GM12873 (cell line): ENCODE results near the gene MSI2.

ENCODE experiments used
- TF ChIP-seq, protein P1 (sequence below): IDR thresholded peaks from 2 replicates; pipeline ENCODE4 v1.5.1; 2012; ENCODE audit warnings: low read depth, mild to moderate bottlenecking, moderate library complexity, low read length, control low read depth; ENCODE audit not compliant: insufficient read depth; ENCODE audit errors: missing control alignments

MSI2 gene

DNA sequence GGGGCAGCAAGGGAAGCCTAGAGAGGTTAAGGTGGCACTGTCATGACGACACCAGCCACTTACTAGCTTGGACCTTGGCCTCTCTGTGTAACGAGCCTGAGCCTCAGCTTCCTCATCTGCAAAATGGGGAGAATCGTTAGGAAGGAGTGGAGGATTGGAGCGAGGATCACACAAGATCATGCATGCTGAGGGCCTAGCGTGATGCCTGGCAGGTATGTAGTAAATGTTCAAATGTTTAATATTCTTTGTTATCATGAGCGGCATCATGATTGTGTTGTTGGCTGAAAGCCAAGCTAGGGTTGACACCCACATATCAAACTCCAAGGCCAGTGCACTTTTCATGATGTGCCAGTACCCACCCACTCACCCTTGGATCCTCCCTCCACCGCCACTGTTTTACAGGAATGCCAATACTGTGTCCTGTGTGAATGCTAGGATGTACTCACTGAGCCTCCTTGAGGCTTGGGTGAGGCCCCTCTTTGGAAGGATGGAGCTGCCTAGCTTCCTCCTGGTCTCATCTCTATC, 192.5 kb downstream of the MSI2 start:
- TF ChIP-seq, protein P1, sequence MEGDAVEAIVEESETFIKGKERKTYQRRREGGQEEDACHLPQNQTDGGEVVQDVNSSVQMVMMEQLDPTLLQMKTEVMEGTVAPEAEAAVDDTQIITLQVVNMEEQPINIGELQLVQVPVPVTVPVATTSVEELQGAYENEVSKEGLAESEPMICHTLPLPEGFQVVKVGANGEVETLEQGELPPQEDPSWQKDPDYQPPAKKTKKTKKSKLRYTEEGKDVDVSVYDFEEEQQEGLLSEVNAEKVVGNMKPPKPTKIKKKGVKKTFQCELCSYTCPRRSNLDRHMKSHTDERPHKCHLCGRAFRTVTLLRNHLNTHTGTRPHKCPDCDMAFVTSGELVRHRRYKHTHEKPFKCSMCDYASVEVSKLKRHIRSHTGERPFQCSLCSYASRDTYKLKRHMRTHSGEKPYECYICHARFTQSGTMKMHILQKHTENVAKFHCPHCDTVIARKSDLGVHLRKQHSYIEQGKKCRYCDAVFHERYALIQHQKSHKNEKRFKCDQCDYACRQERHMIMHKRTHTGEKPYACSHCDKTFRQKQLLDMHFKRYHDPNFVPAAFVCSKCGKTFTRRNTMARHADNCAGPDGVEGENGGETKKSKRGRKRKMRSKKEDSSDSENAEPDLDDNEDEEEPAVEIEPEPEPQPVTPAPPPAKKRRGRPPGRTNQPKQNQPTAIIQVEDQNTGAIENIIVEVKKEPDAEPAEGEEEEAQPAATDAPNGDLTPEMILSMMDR: no peak

DNA sequence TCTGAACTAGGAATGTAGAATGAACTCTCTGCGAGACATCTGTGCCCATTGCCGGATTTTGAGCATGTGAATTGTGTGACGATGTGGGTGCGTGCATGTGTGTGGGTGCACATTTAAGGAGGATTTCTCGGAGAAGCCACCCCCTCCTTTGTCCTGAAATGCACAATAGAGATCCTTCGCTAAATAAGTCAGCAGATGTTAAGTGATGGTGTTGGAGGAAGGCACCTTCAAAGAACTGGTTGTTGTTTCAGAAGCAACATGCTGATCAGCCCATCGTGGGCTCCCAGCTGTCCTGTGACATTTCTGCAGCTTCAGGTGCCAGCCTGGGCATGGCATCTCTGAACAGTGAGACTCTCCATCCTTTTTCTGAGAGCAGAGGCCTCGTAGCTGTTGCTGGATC, 194.9 kb downstream of the MSI2 start:
- TF ChIP-seq, protein P1: no peak

- TF ChIP-seq, protein P1: no peak
These were observed 195.3 kb downstream of the MSI2 start for GRCh38 chr17:57451643-57452042.

- TF ChIP-seq, protein P1: no peak
These were observed 197.6 kb downstream of the MSI2 start for GRCh38 chr17:57453841-57454425.

DNA sequence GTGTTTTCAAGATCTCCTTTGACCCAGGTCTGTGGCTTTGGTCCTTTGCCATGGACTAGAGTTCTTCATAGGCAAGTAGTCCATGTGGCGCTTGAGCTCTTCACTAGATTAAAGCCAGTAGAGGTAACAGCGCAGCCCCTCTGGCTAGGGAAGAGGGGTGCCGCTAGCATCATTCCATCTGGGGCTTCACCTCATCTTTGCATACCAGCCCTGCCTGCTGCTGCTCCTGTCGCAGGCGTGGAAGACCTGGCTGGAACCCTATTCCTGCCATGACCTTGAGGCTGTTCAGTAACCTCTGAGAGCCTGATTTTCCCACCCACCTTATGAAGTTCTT, 198.4 kb downstream of the MSI2 start:
- TF ChIP-seq, protein P1: no peak

DNA sequence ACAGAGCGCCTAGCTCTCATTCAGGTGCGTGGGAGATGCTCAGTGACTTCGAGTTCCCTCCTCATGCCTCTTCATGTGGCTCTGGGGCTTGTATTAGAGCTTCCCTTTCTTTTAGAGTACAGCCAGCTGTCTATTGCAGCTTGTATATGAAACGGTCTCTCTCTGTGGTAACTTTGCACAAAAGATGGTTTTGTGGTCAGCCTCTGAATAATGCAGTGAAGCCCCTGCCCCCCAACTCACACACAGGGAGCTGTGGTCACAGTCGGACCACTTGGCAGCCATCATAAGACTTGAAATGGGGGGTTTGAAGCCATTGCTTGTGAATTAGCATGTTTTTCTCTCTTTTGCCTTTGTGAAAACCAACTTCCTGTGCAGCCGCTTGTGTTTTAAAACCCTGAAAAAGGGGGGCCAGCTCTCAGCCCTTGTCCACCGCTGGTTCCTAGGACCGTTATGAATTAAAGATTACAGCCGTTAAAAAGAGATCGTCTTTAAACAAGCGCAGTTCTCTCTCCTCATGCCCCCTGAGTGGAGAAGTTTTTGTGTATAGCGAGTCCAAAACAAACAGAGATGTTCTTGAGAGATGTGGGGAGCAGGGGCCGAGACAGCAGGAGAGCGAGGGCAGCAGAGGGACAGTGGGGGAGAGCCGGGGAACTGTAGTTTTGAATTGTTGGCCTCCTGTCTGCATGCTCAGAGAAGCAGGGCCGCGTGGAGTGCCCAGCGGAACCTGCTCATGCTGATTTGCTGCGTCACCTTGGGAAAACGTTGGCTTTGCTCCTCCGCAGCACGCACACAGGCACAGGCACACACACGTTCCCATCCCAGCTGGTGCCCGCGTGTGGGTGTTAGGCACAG, 199.0 kb downstream of the MSI2 start:
- TF ChIP-seq, protein P1: no peak

- TF ChIP-seq, protein P1: no peak
These were observed 200.3 kb downstream of the MSI2 start for GRCh38 chr17:57456622-57457021.
